HCT116 (cell line): Measurements from ENCODE around the gene NPPB.

Experiments
- CTCF ChIP-seq, 3 experiments: fragments of 200-600 bp in 1 of 3; sonication (generic) in 1 of 3; IDR thresholded peaks in 2 of 3; conservative IDR thresholded peaks in 1 of 3; 2 replicates each; pipeline ENCODE4 v1.5.1; 2012 to 2017; ENCODE audit warnings: low read depth in 2 of 3, low read length in 2 of 3, antibody characterized with exemption in 1 of 3, borderline replicate concordance in 1 of 3, control low read depth in 1 of 3, mild to moderate bottlenecking in 1 of 3, mixed read lengths in 1 of 3, mixed run types in 1 of 3, moderate library complexity in 1 of 3; ENCODE audit not compliant: insufficient read depth in 1 of 3
- ELF1 ChIP-seq: IDR thresholded peaks from 2 replicates; pipeline ENCODE4 v1.6.1; 2012; ENCODE audit warnings: low read depth, borderline replicate concordance
- FOSL1 ChIP-seq: IDR thresholded peaks from 2 replicates; pipeline ENCODE4 v1.6.1; 2012; ENCODE audit warnings: low read depth
- POLR2A ChIP-seq: IDR thresholded peaks from 2 replicates; pipeline ENCODE4 v1.7.0; 2011; ENCODE audit warnings: borderline replicate concordance; ENCODE audit not compliant: insufficient read depth, insufficient read length; ENCODE audit errors: extremely low read depth
- REST ChIP-seq: IDR thresholded peaks from 2 replicates; pipeline ENCODE4 v1.6.1; 2012; ENCODE audit warnings: low read depth
- SP1 ChIP-seq: IDR thresholded peaks from 2 replicates; pipeline ENCODE4 v1.6.1; 2012; ENCODE audit warnings: low read depth

GRCh38 chr1:11878891-11879190 is 20.1 kb upstream of the NPPB start:
- TF ChIP-seq CTCF (IDR thresholded peaks at IDR 0.05 in 2 of 3, conservative IDR thresholded peaks at IDR 0.05 in 1 of 3; ENCODE audit: borderline replicate concordance in 1 of 3, insufficient read depth in 1 of 3, low read depth in 2 of 3, low read length in 2 of 3) (no peak), SP1 (no peak), REST (no peak), POLR2A (no peak), FOSL1 (no peak), ELF1 (no peak)
